Omental fat pad (tissue), 4 donors: Measurements from ENCODE around the gene TMPRSS13. TPM values are rescaled to one million over a fixed set of nuclear protein-coding genes. Genes with fewer than 3 reads are reported as not detected.

Experiments used
- ATAC-seq: fragments of 150-250 bp; one replicate; pipeline ENCODE4 v1.9.1; 2016; ENCODE audit warnings: mild to moderate bottlenecking, moderate library complexity; ENCODE audit not compliant: low FRiP score
- DNase-seq: peaks from one replicate; pipeline ENCODE4 v3.0.0-alpha.2; 2019; ENCODE audit warnings: low spot score
- total RNA-seq, 4 donors: library from RNA; depleted of rRNA; stranded (reverse); fragments of >200 nt; gene quantifications; one replicate each; pipeline ENCODE4 v1.1.0, GENCODE V29; 2016
- TF ChIP-seq, protein P1 (sequence below), 3 donors: fragments of 450-650 bp; IDR thresholded peaks; one replicate each; pipeline ENCODE4 v1.5.1; 2016 to 2017; ENCODE audit warnings: antibody characterized with exemption in 3 of 3, mild to moderate bottlenecking in 3 of 3, moderate library complexity in 2 of 3

TMPRSS13 gene
- total RNA-seq, 4 donors from 2014 or later = 0.50 TPM; not detected in 3

- DNase-seq = peak; percentile 11
- no peak for ATAC-seq
- TF ChIP-seq, protein P1, sequence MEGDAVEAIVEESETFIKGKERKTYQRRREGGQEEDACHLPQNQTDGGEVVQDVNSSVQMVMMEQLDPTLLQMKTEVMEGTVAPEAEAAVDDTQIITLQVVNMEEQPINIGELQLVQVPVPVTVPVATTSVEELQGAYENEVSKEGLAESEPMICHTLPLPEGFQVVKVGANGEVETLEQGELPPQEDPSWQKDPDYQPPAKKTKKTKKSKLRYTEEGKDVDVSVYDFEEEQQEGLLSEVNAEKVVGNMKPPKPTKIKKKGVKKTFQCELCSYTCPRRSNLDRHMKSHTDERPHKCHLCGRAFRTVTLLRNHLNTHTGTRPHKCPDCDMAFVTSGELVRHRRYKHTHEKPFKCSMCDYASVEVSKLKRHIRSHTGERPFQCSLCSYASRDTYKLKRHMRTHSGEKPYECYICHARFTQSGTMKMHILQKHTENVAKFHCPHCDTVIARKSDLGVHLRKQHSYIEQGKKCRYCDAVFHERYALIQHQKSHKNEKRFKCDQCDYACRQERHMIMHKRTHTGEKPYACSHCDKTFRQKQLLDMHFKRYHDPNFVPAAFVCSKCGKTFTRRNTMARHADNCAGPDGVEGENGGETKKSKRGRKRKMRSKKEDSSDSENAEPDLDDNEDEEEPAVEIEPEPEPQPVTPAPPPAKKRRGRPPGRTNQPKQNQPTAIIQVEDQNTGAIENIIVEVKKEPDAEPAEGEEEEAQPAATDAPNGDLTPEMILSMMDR (IDR thresholded peaks at IDR 0.05) = no peak
Measured at GRCh38 chr11:117902001-117902845, 27.0 kb downstream of the TMPRSS13 start.

DNA sequence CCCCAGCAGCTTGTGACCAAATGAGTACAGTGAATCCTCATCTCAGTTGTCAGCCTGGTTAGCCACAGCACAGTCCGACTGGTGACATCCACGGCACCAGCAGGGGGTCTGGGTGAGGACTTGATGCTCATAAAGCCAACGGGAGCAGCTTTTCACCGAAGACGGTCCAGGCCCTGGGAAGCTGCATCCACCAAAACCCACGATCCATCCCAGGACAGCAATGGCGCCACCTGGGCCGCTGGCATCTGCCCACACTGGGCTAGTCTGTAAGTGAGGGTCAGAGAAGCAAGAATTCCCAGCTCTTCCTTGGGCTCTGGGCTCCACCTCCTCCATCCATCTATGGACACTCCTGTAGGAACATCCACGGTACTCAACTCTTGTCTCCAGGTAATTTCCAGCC, 27.6 kb downstream of the TMPRSS13 start:
- TF ChIP-seq, protein P1 (IDR thresholded peaks at IDR 0.05) = no peak
- DNase-seq = peak; percentile 14

DNA sequence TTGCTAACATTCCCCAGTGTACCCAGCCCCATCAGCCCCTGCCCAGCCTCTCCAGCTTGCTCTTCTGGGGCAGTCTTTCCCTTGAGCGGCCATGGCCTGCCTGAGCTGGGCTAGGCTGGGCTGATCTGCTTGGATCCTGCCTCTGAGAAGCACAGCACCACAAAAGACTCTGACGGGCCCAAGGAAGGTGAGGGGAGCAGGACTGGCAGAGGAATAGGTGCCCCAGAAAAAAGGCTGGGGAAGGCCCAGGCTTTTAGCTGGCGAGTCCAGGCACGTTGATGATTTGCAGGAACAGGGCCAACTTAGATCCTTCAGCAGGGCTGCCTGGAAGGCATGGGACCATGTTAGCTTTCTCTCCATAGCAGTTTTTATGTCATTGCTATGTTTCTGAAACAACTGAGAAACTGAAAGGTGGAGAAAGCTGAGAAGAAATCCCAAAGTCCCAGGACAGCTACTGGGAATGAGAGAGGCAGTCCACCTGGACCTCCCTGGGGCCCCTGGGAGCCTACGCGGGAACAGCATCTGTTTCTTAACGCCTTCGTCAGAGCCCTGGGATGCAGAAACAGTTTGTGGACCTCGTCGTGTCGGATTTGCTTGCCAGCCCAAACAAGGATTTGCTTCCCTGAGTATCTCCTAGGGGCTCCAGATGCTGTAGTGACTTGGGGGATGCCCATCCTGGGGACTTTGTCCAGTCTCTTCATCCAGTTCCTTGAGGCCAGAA, 28.3 kb downstream of the TMPRSS13 start:
- DNase-seq (peak; percentile 17), ATAC-seq (no peak)
- TF ChIP-seq, protein P1 (IDR thresholded peaks at IDR 0.05) = no peak

More for the DNA sequence above, 27.6 kb downstream of the TMPRSS13 start:
- no peak for ATAC-seq

DNA sequence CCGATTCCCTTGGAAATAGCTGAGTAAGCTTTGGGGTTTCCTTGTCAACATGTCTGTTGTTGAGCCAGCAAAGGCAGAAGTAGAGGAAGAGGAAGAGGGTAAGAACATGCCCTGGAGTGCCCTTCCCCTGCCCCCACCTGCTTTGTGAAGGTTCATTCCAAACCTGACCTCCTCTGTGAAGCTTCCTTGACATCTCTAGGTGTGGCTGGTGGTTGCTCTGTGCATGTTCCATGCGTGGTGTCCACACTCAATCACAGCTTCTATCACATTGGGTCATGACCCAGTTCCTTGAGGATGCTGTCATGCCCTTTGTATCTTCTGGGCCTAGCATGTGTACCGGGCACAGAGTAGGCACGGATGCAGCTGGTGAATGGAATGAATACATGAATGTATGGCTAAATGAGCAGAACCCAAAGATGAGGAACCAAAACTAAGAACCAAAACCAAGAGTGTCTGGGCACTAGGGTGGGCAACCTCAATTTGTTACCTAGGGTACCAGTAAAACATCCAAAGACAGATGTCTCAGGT, 29.0 kb downstream of the TMPRSS13 start:
- DNase-seq = peak; percentile 13
- TF ChIP-seq, protein P1 (IDR thresholded peaks at IDR 0.05) = no peak
- no peak for ATAC-seq

DNA sequence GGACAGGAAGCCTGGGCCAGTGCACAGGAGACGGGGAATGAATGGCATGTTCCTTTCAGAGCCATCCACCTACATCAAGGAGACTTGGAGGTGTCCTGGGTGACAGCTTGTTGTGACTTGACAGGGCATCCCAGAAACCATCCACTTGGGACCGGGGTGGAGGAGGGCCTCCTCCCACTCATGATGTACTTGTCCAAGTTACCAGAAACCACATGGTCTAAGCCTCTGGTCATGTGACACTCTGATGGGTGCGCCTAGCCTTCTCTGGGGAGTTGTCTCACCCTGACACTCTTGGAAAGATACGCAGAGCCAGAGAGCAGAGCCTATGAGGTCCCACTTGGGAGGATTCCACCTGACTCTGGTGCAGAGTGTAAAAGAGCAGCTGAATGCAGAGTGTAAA, 31.1 kb downstream of the TMPRSS13 start:
- TF ChIP-seq, protein P1 (IDR thresholded peaks at IDR 0.05) = no peak
- ATAC-seq (no peak), DNase-seq (no peak)

- TF ChIP-seq, protein P1 (IDR thresholded peaks at IDR 0.05) = no peak
- ATAC-seq (no peak), DNase-seq (no peak)
Measured at GRCh38 chr11:117892651-117893050, 36.6 kb downstream of the TMPRSS13 start.
